WERI-Rb-1 (cell line): ENCODE data around the gene TACR1.

Experiments
- DNase-seq: peaks from one replicate; pipeline ENCODE4 v3.0.0-alpha.2; 2020
- H3K27ac ChIP-seq: fragments of 250-450 bp; sonication (Bioruptor Pico); 2 replicates; pipeline ENCODE4 v1.5.1; 2020; ENCODE audit warnings: mild to moderate bottlenecking, moderate library complexity
- H3K27me3 ChIP-seq: fragments of 250-450 bp; sonication (Bioruptor Pico); 2 replicates; pipeline ENCODE4 v1.5.1; 2021; ENCODE audit warnings: mild to moderate bottlenecking, low read depth, moderate library complexity; ENCODE audit not compliant: insufficient read depth, severe bottlenecking
- H3K36me3 ChIP-seq: fragments of 250-450 bp; sonication (Bioruptor Pico); 2 replicates; pipeline ENCODE4 v1.5.1; 2020; ENCODE audit warnings: mild to moderate bottlenecking, moderate library complexity
- H3K4me3 ChIP-seq: 2 replicates; pipeline ENCODE4 v1.5.1; 2011; ENCODE audit warnings: low read depth, mild to moderate bottlenecking, control low read depth, low read length
- H3K9me3 ChIP-seq: fragments of 250-450 bp; sonication (Bioruptor Pico); 2 replicates; pipeline ENCODE4 v1.5.1; 2021; ENCODE audit warnings: mild to moderate bottlenecking, moderate library complexity; ENCODE audit not compliant: severe bottlenecking
- TF ChIP-seq, protein P1 (sequence below): IDR thresholded peaks from 2 replicates; pipeline ENCODE4 v1.5.1; 2011; ENCODE audit warnings: low read depth, mild to moderate bottlenecking, control low read depth, inconsistent platforms, low read length

TACR1 gene

DNA sequence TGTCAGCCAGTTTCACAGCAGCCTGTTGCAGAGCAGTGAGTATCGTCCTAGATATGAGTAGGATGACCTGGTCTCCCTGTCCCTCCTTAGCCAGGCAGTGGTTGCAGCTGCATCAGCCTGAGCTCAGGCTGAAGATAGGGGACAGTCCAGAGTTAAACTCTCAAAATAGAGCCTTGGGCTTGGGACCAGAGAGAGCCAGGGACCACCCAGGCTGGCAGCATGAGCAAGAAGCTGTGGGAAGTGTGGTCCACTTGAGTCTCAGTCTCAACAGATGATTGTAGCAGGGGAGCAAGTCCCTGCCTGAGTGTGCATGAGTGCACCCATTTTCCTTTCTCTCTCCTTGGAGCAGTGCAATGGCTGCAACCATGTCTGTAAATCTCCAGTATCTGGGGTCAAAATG is 38.0 kb upstream of the TACR1 start:
- no peak overlapping the region for H3K27ac ChIP-seq
- H3K27me3 ChIP-seq: peaks cover 25% of the 10 kb centered on the region
- TF ChIP-seq, protein P1, sequence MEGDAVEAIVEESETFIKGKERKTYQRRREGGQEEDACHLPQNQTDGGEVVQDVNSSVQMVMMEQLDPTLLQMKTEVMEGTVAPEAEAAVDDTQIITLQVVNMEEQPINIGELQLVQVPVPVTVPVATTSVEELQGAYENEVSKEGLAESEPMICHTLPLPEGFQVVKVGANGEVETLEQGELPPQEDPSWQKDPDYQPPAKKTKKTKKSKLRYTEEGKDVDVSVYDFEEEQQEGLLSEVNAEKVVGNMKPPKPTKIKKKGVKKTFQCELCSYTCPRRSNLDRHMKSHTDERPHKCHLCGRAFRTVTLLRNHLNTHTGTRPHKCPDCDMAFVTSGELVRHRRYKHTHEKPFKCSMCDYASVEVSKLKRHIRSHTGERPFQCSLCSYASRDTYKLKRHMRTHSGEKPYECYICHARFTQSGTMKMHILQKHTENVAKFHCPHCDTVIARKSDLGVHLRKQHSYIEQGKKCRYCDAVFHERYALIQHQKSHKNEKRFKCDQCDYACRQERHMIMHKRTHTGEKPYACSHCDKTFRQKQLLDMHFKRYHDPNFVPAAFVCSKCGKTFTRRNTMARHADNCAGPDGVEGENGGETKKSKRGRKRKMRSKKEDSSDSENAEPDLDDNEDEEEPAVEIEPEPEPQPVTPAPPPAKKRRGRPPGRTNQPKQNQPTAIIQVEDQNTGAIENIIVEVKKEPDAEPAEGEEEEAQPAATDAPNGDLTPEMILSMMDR: no peak
- H3K9me3 ChIP-seq: peaks cover 14% of the 10 kb centered on the region
- DNase-seq: no peak
- no peaks in the 10 kb centered on the region for H3K36me3 ChIP-seq
- no peak overlapping the region for H3K4me3 ChIP-seq

DNA sequence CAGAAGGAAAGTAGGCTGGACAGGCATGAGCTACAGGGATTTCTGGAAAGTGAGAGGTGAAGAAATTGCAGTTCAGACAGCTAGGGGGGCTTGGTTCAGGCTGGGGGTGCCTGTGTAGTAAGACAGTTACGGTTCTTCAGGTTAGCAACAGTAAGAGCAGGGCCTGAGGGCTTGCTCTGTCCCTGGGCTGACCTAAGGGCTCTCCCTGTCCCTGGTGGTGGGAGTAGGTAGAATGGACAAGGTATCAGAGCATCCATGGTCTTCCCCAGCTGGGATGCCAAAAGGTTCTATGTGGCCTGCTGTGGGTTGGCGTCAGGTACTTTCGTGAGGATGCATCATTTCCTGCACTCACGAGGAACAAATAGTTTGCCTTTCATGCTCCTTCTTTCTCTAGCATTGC is 34.6 kb upstream of the TACR1 start:
- TF ChIP-seq, protein P1: no peak
- Histone ChIP-seq H3K36me3 (no peaks in the 10 kb centered on the region), H3K4me3 (no peak overlapping the region), H3K27ac (no peak overlapping the region), H3K9me3 (peaks cover 3% of the 10 kb centered on the region), H3K27me3 (peaks cover 31% of the 10 kb centered on the region)
- no peak for DNase-seq

DNA sequence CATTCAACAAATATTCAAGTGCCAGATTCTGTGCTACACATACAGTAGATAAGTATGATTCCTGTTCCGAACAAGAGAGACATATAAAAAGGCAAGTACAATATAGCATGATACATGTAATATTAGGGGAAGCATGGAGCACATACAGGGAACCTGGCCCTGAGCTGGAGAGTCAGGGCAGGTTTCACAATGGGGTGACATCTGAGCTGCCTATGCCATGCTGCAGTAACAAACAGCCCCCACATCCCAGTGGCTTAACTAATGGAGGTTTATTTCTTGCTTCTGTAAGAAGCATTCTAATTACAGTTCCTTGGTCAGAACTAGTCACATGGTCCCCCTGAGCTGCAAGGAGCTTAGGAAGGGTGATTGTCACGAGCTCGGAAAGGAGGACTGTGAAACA is 27.3 kb upstream of the TACR1 start:
- Histone ChIP-seq H3K27ac (no peak overlapping the region), H3K4me3 (no peak overlapping the region), H3K9me3 (peaks cover 2% of the 10 kb centered on the region), H3K27me3 (peaks cover 42% of the 10 kb centered on the region), H3K36me3 (no peaks in the 10 kb centered on the region)
- DNase-seq: no peak
- TF ChIP-seq, protein P1: no peak

DNA sequence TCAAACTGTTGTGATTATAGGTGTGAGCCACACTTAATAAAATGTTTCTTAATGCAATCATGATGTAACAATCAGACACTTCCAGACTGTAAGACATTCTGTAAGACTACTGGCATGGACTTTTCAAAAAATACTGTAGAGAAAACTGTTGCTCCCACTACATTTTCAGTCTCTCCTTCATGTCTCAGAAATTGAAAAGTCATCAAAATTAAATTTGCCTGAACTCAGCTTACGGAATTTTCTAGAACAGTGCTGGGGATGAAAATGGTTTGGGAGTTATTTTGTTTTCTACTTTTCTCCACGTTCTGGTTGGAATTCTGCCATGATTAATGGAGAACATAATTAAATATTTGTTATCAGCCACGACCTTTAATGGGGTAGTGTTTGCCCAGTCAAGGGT is 26.8 kb upstream of the TACR1 start:
- peaks cover 42% of the 10 kb centered on the region for H3K27me3 ChIP-seq
- no peak for DNase-seq
- TF ChIP-seq, protein P1: no peak
- no peak overlapping the region for H3K4me3 ChIP-seq
- no peak overlapping the region for H3K27ac ChIP-seq
- peaks cover 2% of the 10 kb centered on the region for H3K9me3 ChIP-seq
- no peaks in the 10 kb centered on the region for H3K36me3 ChIP-seq

DNA sequence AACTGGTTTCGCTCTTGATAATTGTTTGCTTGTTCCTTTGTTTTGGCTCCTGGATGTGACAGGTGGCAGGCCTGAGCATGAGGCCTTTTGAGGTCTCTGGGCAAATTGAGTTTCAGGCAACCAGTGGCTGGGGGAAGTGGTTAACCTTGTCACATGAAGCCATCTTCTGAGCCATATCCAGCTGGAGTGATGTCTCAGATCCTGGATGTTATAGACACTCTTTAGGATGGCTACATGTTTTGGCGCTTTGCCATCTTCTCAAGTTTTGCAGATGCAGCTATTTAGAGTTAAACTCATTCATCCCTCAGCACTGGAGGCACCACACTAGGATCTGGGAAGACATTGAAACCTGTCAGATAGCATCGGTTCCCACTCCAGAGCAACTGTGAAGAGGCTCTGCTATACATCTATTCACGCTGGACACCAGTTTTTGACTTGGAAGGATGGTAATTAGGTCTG is 25.3 kb upstream of the TACR1 start:
- DNase-seq: no peak
- TF ChIP-seq, protein P1: no peak
- H3K36me3 ChIP-seq: no peaks in the 10 kb centered on the region
- no peak overlapping the region for H3K27ac ChIP-seq
- peaks cover 2% of the 10 kb centered on the region for H3K9me3 ChIP-seq
- H3K27me3 ChIP-seq: peaks cover 46% of the 10 kb centered on the region
- no peak overlapping the region for H3K4me3 ChIP-seq

DNA sequence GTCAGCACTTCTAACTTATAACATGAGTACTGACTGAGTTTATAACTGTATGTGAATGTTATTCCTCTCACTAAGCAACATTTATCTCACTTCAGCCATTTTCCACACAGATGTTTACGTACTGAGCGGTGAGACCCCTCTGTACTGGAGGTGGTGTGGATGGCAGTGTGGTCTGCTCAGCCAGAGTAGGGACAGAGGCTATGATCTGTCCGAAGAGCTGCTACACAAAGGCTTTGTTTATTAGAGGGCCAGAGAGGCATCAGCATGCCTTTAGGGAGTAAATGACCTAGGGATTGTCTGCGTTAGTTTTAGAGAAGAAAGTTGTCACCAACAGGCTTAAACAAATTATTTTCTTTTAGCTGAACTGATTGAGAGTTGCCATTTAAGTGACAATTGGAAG is 23.2 kb upstream of the TACR1 start:
- DNase-seq: no peak
- no peak overlapping the region for H3K27ac ChIP-seq
- H3K9me3 ChIP-seq: peaks cover 2% of the 10 kb centered on the region
- peaks cover 48% of the 10 kb centered on the region for H3K27me3 ChIP-seq
- H3K36me3 ChIP-seq: no peaks in the 10 kb centered on the region
- TF ChIP-seq, protein P1: no peak
- H3K4me3 ChIP-seq: no peak overlapping the region
